Measurements from ENCODE around the gene KIF24.

GRCh38 chr9:34370335-34370969, 41.4 kb upstream of the KIF24 start:
- no peak for TF ChIP-seq CTCF (IDR thresholded peaks at IDR 0.05)
- TF ChIP-seq POLR2AphosphoS5 (IDR thresholded peaks at IDR 0.05) = no peak
